NCI-H146 treated with DMSO at 0.1 percent for 48 hours (cell line): ENCODE results near the gene NOSIP.

Experiments used
- DNase-seq: peaks from one replicate; lab custom pipeline; 2025; ENCODE audit not compliant: unreplicated experiment; lab: John Stamatoyannopoulos, UW

The NOSIP gene

GRCh38 chr19:49546825-49547565 lies 33.4 kb downstream of the NOSIP start:
- DNase-seq: peak; percentile 91

DNA sequence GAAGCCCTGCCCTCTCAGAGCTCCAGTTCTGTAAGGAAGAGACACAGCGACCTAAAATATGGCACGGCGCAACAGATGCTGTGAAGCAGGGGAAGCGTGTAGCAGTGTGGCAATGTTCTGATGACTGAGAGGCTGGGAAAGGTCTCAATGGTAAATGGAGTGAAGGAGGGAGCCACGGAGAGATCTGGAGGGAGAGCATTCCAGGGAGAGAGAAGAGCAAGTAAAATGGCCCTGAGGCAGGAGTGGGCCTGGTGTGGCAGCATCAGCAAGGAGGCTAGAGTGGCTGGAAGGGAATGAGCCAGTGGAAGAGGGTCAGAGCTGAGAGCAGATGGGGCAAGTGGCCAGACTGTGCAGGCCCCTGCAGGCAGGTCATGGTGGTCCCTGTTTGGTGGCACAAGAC lies 36.2 kb downstream of the NOSIP start:
- no peak for DNase-seq

DNA sequence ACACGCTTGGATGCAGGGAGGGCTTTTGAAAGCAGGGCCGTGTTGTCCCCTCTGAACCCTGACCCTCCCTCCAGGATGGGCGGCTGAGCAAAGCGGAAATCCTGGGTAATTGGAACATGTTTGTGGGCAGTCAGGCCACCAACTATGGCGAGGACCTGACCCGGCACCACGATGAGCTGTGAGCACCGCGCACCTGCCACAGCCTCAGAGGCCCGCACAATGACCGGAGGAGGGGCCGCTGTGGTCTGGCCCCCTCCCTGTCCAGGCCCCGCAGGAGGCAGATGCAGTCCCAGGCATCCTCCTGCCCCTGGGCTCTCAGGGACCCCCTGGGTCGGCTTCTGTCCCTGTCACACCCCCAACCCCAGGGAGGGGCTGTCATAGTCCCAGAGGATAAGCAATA lies 37.3 kb downstream of the NOSIP start:
- no peak for DNase-seq

GRCh38 chr19:49542446-49542845 lies 37.9 kb downstream of the NOSIP start:
- DNase-seq: no peak

- DNase-seq: no peak
These were observed 38.4 kb downstream of the NOSIP start for GRCh38 chr19:49541914-49542313.

DNA sequence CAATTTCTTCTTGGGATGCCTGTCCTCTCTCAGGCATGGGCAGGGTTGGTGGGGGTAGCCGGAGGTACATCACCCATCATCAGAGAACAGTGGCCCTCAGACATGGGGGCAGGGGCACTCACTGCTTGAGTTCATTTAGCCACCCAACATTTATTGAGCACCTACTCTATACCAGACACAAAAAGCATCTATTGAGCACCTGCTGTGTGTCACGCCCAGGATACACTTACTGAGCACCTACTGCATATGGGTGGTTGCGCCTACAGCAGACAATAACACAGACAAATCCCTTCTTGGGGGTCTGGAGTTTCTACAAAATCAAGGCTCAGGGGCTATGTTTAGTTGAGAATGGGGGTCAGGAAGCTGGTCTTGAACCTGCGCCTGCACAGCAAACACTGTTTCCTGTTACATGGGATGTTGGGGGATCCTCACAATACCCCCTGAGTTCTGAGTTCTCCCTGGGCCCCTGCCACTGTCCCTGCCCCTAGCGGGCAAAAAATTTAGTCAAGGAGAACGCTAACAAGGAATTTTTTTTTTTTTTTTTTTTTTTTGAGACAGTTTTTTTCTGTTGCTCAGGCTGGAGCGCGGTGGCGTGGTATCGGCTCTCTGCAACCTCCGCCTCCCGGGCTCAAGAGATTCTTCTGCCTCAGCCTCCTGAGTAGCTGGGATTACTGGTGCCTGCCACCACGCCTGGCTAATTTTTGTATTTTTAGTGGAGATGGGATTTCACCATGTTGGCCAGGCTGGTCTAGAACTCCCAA lies 41.0 kb downstream of the NOSIP start:
- no peak for DNase-seq

DNA sequence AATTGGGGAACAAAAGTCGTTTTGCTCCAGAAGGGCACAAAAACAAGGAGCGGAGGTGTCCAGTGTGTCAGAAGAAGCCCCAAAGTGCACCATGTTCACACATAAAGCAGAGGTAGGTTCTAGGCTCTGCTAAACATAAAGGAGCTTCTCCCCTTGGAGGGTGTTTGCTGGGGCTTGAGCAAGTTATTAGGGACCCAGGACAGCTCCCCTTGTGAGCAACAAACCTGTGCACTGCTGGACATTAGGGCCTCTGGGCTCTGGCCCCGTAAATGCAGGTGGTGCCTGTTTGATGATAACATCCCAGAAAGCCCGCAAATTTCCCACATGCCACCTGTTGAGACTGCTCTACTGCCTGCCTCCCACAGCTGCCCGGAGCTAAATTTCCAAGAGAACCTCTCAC lies 41.7 kb downstream of the NOSIP start:
- DNase-seq: no peak

DNA sequence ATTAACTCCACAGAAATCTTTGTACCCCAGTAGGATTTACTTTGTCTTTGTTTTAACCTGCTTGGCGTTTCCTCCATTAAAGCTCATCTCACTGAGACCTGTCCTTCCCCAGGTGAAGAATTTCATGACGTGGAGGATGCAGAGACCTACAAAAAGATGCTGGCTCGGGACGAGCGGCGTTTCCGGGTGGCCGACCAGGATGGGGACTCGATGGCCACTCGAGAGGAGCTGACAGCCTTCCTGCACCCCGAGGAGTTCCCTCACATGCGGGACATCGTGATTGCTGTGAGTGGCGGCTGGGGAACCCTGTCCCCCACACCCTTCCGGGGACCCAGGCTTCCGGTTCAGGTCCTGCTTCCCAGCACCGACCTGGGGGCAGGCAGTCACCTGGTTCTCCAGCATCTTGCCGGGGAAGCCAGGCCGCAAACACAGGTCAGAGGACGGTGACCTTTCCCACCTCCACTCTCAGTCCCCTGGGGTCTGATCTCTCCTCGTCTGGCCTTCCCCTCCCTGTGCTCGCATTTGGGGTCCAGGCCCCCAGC lies 43.4 kb downstream of the NOSIP start:
- DNase-seq: no peak

DNA sequence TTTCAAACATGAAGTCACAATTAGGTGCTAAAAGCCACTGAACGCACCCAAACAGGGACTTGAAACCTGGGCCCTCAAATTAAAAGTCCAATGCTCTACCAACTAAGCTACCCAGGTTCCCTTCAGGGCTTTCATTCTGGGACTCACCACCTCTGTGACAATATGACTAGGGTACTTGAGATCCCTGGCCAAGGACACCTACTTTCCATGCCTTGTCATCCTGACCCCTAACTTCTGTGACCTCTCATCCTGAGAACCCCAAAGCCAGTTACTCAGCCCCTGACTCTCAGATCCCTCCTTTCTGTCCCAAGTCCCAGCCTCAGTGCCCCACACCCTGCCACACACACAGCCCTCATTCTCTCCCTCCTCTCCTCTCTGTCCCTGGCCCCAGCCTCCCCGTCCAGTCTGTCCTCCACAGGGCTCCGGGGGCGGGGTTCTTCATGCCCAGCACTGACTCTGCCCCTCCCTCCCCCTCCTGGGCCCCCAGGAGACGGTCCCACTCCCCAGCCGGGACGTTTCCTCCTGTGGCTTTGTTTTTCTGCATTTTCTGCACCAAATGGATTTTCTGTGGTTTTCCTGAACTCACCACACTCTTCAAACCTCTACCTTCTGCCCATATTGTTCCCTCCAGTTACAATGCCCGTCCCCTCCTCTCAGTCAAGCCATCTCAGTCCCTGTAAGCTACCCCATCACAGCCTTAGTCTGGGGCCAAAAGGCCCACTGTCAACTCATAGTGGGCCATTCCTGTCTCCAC lies 45.5 kb downstream of the NOSIP start:
- DNase-seq: no peak

- peak; percentile 58 for DNase-seq
These were observed 46.5 kb downstream of the NOSIP start for GRCh38 chr19:49533551-49534488.

DNA sequence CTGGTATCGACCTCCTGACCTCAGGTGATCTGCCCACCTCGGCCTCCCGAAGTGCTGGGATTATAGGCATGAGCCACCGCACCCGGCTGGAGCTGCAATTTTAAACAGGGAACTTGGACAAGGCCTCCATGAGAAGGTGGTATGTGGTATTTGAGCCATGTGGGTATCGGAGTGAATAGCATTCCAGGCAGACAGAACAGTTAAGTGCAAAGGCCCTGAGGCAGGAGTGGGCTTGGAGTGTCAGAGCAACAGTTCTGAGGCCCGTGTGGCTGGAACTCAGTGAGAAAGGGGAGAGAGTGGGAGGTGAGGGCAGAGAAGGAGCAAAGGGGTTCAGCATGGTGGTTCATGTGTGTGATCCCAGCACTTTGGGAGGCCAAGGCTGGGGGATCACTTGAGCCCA lies 49.6 kb downstream of the NOSIP start:
- DNase-seq: no peak

DNA sequence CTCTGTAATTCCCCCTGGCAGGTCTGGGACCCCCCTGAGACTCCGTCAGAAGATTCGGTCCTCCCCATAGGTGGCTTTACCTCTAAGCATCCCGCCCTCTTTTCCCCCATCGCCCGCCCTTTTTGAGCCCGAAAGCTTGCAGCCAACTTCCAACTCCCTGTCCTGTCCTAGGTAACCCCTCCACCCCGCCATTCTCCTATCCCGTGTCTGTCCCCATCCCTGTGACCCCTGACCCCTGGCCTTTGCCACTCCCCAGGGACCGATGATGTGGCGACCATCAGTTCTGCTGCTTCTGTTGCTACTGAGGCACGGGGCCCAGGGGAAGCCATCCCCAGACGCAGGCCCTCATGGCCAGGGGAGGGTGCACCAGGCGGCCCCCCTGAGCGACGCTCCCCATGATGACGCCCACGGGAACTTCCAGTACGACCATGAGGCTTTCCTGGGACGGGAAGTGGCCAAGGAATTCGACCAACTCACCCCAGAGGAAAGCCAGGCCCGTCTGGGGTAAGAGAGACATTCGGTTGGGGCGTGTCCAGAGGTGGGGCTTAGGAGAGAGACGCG lies 52.1 kb downstream of the NOSIP start:
- no peak for DNase-seq

DNA sequence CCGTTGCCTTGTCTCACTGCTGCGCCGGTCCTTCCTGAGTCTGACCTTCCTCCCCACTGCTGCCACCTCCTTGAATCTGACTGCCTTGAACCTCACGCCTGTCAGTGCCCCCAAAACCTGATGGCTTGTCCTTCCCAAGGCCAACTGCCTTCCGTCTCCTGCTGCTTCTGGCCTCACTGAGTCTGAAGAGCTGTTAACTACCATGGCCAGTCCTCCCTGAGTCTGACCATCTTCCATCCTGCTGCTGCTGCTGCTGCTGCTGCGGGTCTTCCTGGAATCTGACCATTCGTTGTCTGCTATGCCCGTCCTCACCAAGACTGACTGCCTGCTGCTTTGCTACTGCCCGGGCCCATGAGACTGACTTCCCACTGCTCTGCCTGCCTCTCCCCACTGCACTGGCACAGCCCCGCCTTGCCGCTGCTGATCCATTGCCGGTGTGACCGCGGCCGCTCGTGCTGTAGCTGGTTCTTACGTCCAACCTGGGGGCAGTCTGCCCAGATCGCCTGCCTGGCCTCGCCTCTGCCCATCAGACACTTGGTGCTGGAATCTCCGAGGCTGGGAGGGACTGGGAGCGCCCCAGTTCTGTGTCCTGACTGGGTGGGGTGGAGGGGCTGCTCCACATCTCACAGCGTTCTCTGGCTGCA lies 55.4 kb downstream of the NOSIP start:
- DNase-seq: no peak

GRCh38 chr19:49520705-49521319 lies 59.5 kb downstream of the NOSIP start:
- no peak for DNase-seq

DNA sequence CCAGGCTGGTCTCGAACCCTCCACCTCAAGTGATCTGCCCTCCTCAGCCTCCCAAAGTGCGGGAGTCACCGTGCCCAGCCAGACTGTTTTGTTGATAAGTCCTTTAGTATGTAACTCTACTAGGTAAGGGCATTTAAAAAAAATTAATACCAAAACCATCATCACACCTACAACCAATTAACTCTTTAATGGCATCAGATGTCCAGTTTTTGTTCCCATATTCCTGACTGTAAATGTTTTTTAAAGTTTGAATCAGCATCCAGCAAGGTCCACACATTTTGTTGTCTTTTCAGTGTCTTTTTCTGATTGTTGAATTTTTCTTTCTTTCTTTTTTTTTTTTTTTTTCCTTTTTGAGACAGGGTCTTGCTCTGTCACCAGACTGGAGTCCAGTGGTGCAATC lies 62.3 kb downstream of the NOSIP start:
- no peak for DNase-seq

GRCh38 chr19:49515767-49516166 lies 64.6 kb downstream of the NOSIP start:
- DNase-seq: no peak

GRCh38 chr19:49514151-49514550 lies 66.2 kb downstream of the NOSIP start:
- DNase-seq: peak; percentile 13

DNA sequence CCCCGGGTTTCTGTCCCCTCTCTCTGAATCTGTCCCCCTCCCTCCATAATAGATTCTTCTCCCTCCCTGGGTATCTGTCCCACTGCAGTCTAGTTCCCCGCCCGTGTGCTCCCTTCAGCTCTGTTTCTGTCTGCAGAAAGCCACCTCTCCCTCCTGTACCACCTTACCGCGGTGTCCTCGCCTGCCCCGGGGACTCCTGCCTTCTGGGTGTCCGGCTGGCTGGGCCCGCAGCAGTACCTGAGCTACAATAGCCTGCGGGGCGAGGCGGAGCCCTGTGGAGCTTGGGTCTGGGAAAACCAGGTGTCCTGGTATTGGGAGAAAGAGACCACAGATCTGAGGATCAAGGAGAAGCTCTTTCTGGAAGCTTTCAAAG lies 66.6 kb downstream of the NOSIP start:
- DNase-seq: peak; percentile 73
